Body of pancreas (tissue), 4 donors: ENCODE data around the gene CELF5.

Source experiments
- POLR2A ChIP-seq, 3 donors: fragments of 450-650 bp; IDR thresholded peaks; one replicate each; pipeline ENCODE4 v1.6.1; 2016; ENCODE audit warnings: antibody characterized with exemption in 3 of 3, mild to moderate bottlenecking in 2 of 3
- TF ChIP-seq, protein P1 (sequence below), 7 experiments: fragments of 450-650 bp in 4 of 7; fragments of 200-600 bp in 3 of 7; sonication (generic) in 3 of 7; IDR thresholded peaks; one replicate each; pipeline ENCODE4 v1.5.1; 2016 to 2019; ENCODE audit warnings: antibody characterized with exemption in 7 of 7

DNA sequence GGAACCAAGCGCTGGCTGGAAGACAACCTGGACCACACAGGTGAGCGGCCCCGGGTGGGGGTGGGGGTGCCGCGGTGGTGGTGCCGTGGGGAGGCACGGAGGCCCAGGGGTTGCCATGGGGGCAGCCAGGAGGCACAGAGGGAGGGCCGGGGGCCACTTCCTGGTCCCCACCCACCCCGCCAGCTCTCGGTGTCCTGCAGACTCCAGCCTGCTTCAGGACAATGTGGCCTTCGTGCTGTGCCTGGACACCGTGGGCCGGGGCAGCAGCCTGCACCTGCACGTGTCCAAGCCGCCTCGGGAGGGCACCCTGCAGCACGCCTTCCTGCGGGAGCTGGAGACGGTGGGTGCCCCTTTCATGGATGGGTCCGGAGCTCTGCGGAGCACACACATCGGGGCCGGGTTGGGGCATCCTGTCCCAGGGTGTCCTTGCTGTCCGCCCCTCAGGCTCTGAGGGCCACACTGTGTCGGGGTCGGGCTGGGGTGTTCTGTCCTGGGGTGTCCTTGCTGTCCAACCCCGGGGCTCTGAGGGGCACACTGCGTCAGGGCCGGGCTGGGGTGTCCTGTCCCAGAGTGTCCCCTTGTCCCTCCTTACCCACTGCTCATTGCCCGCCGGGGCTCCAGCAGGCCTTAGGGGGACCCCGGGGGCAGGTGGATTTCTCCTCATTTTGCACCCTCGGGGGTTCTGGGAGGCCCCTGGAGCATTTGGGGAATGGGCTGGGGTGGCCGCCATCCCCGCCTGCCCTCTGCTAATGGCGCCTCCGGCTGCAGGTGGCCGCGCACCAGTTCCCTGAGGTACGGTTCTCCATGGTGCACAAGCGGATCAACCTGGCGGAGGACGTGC lies 20.4 kb upstream of the CELF5 start:
- TF ChIP-seq POLR2A (IDR thresholded peaks at IDR 0.05), result no peak
- TF ChIP-seq, protein P1, sequence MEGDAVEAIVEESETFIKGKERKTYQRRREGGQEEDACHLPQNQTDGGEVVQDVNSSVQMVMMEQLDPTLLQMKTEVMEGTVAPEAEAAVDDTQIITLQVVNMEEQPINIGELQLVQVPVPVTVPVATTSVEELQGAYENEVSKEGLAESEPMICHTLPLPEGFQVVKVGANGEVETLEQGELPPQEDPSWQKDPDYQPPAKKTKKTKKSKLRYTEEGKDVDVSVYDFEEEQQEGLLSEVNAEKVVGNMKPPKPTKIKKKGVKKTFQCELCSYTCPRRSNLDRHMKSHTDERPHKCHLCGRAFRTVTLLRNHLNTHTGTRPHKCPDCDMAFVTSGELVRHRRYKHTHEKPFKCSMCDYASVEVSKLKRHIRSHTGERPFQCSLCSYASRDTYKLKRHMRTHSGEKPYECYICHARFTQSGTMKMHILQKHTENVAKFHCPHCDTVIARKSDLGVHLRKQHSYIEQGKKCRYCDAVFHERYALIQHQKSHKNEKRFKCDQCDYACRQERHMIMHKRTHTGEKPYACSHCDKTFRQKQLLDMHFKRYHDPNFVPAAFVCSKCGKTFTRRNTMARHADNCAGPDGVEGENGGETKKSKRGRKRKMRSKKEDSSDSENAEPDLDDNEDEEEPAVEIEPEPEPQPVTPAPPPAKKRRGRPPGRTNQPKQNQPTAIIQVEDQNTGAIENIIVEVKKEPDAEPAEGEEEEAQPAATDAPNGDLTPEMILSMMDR (IDR thresholded peaks at IDR 0.05), result no peak
